ENCODE results near the gene RXFP1.

Gene RXFP1

DNA sequence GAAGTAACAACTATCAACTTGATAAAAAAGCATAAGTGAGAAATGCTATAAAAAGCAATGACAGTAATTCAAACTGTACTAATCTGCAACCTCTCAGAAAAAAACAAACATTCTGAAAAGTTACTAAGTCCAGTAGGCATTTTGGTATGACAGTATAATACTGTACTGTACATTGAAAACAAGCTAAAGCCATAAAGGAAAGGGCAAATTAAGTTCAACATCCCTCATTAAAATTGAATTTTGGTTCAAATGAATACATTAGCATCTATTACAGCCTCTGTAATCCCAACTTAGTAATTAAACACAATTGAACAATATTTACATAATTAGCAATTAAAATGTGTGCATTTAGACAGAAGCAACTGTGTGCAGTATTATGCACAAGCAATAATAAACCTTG lies 96.3 kb downstream of the RXFP1 start:
- TF ChIP-seq EGR1 (IDR thresholded peaks at IDR 0.05) (no peak), YY1 (IDR thresholded peaks at IDR 0.05; ENCODE audit: low read depth) (no peak), CREB1 (IDR thresholded peaks at IDR 0.05; ENCODE audit: low read depth) (no peak), RAD21 (IDR thresholded peaks at IDR 0.05; ENCODE audit: low read depth) (no peak), NFIC (IDR thresholded peaks at IDR 0.05) (no peak), CEBPB (IDR thresholded peaks at IDR 0.05) (no peak), EP300 (IDR thresholded peaks at IDR 0.05; ENCODE audit: borderline replicate concordance) (no peak), TAF1 (IDR thresholded peaks at IDR 0.05; ENCODE audit: low read depth) (no peak), ZBTB7A (IDR thresholded peaks at IDR 0.05; ENCODE audit: low read depth) (no peak), TCF12 (IDR thresholded peaks at IDR 0.05; ENCODE audit: low read depth) (no peak), TEAD4 (IDR thresholded peaks at IDR 0.05) (no peak), FOXM1 (IDR thresholded peaks at IDR 0.05; ENCODE audit: borderline replicate concordance, low read depth) (no peak)
- TF ChIP-seq, protein P1, sequence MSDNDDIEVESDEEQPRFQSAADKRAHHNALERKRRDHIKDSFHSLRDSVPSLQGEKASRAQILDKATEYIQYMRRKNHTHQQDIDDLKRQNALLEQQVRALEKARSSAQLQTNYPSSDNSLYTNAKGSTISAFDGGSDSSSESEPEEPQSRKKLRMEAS (IDR thresholded peaks at IDR 0.05) = no peak
- TF ChIP-seq, protein P2, sequence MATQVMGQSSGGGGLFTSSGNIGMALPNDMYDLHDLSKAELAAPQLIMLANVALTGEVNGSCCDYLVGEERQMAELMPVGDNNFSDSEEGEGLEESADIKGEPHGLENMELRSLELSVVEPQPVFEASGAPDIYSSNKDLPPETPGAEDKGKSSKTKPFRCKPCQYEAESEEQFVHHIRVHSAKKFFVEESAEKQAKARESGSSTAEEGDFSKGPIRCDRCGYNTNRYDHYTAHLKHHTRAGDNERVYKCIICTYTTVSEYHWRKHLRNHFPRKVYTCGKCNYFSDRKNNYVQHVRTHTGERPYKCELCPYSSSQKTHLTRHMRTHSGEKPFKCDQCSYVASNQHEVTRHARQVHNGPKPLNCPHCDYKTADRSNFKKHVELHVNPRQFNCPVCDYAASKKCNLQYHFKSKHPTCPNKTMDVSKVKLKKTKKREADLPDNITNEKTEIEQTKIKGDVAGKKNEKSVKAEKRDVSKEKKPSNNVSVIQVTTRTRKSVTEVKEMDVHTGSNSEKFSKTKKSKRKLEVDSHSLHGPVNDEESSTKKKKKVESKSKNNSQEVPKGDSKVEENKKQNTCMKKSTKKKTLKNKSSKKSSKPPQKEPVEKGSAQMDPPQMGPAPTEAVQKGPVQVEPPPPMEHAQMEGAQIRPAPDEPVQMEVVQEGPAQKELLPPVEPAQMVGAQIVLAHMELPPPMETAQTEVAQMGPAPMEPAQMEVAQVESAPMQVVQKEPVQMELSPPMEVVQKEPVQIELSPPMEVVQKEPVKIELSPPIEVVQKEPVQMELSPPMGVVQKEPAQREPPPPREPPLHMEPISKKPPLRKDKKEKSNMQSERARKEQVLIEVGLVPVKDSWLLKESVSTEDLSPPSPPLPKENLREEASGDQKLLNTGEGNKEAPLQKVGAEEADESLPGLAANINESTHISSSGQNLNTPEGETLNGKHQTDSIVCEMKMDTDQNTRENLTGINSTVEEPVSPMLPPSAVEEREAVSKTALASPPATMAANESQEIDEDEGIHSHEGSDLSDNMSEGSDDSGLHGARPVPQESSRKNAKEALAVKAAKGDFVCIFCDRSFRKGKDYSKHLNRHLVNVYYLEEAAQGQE (IDR thresholded peaks at IDR 0.05; ENCODE audit: low read depth) = no peak
- TF ChIP-seq, protein P3, sequence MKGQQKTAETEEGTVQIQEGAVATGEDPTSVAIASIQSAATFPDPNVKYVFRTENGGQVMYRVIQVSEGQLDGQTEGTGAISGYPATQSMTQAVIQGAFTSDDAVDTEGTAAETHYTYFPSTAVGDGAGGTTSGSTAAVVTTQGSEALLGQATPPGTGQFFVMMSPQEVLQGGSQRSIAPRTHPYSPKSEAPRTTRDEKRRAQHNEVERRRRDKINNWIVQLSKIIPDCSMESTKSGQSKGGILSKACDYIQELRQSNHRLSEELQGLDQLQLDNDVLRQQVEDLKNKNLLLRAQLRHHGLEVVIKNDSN (IDR thresholded peaks at IDR 0.05) = no peak

DNA sequence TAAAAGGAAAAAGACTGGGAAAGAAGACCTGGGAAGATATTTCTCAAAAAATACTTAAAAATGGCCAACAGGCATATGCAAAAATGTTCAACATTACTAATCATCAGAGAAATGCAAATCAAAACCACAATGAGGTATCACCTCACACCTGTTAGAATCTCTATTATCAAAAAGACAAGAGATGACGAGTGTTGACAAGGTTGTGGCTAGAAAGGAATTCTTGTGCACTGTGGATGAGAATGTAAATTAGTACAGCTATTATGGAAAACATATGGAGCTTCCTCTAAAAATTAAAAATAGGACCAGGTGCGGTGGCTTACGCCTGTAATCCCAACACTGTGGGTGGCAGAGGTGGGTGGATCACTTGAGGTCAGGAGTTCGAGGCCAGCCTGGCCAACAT lies 100.0 kb downstream of the RXFP1 start:
- TF ChIP-seq YY1 (IDR thresholded peaks at IDR 0.05; ENCODE audit: low read depth) = no peak
- TF ChIP-seq, protein P2 (IDR thresholded peaks at IDR 0.05; ENCODE audit: low read depth) = no peak
- no peak for TF ChIP-seq CEBPB (IDR thresholded peaks at IDR 0.05)
- TF ChIP-seq, protein P1 (IDR thresholded peaks at IDR 0.05) = no peak

DNA sequence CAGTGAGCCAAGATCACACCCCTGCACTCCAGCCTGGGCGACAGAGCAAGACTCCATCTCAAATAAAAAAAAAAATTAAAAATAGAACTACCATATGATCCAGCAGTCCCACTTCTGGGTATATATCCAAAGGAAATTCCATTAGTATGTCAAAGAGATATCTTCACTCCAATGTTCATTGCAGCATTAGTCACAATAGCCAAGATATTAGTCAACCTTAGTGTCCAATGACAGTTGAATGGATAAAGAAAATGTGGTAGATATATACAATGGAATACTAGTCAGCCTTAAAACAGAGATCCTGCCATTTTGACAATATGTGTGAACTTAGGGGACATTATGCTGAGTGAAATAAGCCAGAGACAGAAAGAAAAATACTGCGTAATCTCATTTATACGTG lies 100.6 kb downstream of the RXFP1 start:
- TF ChIP-seq, protein P3 (IDR thresholded peaks at IDR 0.05) = no peak
- TF ChIP-seq NFIC (IDR thresholded peaks at IDR 0.05) = no peak
- TF ChIP-seq YY1 (IDR thresholded peaks at IDR 0.05; ENCODE audit: low read depth) = no peak
- TF ChIP-seq EGR1 (IDR thresholded peaks at IDR 0.05) = no peak
- TF ChIP-seq RAD21 (IDR thresholded peaks at IDR 0.05; ENCODE audit: low read depth) = no peak
- TF ChIP-seq FOXM1 (IDR thresholded peaks at IDR 0.05; ENCODE audit: borderline replicate concordance, low read depth) = no peak
- TF ChIP-seq, protein P1 (IDR thresholded peaks at IDR 0.05) = no peak
- TF ChIP-seq, protein P2 (IDR thresholded peaks at IDR 0.05; ENCODE audit: low read depth) = no peak
- no peak for TF ChIP-seq TCF12 (IDR thresholded peaks at IDR 0.05; ENCODE audit: low read depth)
- TF ChIP-seq TEAD4 (IDR thresholded peaks at IDR 0.05) = no peak
- no peak for TF ChIP-seq ZBTB7A (IDR thresholded peaks at IDR 0.05; ENCODE audit: low read depth)
- no peak for TF ChIP-seq EP300 (IDR thresholded peaks at IDR 0.05; ENCODE audit: borderline replicate concordance)

DNA sequence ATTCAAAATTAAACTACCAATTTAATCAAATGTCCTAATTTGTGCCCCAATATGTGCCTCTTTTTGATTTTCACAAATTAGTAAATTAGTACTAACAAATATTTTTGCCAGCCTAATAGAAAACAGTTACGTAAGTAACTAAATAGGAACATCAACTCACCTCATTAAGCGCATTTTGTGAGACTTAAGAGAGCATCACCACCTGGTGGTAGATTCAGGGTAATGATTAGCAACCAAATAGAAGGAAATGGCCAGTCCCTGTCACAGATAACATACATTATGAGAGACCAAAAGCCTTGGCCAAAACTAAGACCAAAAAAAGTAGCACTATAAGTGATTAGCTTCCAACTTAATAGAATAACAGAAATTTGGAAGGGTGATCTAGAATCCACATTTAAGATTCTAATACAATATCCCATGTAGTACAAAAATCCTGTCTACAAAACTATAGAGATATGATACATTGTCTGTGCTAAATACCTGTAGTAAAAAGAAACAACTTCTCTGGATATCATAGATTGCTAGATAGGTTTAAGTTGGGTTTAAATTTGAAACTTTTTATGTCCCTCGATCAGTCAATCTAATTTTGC lies 103.3 kb downstream of the RXFP1 start:
- TF ChIP-seq EP300 (IDR thresholded peaks at IDR 0.05; ENCODE audit: borderline replicate concordance) = no peak
- peak; percentile 91 for TF ChIP-seq RAD21 (IDR thresholded peaks at IDR 0.05; ENCODE audit: low read depth)

DNA sequence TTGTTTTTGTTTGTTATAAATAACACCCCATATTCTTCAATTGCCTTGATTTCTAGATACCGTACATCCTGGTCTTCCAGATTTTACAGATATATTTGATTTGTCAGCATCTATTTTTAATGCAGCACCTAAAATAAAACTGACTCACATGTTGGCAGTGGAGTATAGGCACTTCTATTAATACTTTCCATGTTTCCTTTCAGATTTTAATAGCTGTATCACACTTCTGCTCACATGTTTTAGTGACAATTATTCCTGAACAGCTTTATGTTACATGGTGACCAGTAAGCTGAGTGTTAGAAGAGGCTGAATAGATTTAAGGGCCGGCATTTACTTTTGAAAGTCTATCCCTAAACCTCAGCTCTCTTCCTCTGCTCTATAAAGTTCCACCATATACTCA lies 103.9 kb downstream of the RXFP1 start:
- TF ChIP-seq TEAD4 (IDR thresholded peaks at IDR 0.05) (no peak), ZBTB7A (IDR thresholded peaks at IDR 0.05; ENCODE audit: low read depth) (no peak), TAF1 (IDR thresholded peaks at IDR 0.05; ENCODE audit: low read depth) (no peak), NFIC (IDR thresholded peaks at IDR 0.05) (no peak), YY1 (IDR thresholded peaks at IDR 0.05; ENCODE audit: low read depth) (no peak), CREB1 (IDR thresholded peaks at IDR 0.05; ENCODE audit: low read depth) (no peak), EGR1 (IDR thresholded peaks at IDR 0.05) (no peak), CEBPB (IDR thresholded peaks at IDR 0.05) (no peak), EP300 (IDR thresholded peaks at IDR 0.05; ENCODE audit: borderline replicate concordance) (no peak), FOXM1 (IDR thresholded peaks at IDR 0.05; ENCODE audit: borderline replicate concordance, low read depth) (no peak), RAD21 (IDR thresholded peaks at IDR 0.05; ENCODE audit: low read depth) (no peak), TCF12 (IDR thresholded peaks at IDR 0.05; ENCODE audit: low read depth) (no peak)
- TF ChIP-seq, protein P3 (IDR thresholded peaks at IDR 0.05) = no peak
- TF ChIP-seq, protein P2 (IDR thresholded peaks at IDR 0.05; ENCODE audit: low read depth) = no peak
- TF ChIP-seq, protein P1 (IDR thresholded peaks at IDR 0.05) = no peak

Data from Ishikawa (cell line).